HG03039 (cell line): ENCODE results near the gene ADH4.
"Not testable (repeated sequence)": the region's sequence is repeated elsewhere in the genome, so short reads cannot be mapped to it uniquely, and the experiment has no call there.

Source experiments
- ATAC-seq: cut with Tn5 transposase; IDR thresholded peaks from one replicate; pipeline ENCODE4 v1.9.1; 2021; ENCODE audit warnings: mild to moderate bottlenecking, moderate library complexity; ENCODE audit not compliant: unreplicated experiment

The ADH4 gene

DNA sequence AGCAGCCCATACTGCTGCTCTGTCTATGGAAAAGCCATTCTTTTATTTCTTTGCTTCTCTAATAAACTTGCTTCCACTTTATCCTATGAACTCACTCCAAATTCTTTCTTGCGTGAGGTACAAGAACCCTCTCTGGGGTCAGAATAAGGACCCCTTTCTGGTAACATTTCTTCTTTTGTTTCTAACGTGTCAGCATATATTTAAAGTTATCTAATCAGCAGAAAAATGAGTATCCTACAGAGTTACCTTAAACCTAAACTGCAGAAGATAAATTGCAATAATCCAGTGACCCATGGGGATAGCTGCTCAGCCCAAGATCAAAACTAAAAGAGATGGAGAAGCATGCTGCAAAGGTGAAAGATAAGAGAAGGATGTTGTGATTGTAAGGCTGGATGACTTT is 59.5 kb downstream of the ADH4 start:
- ATAC-seq = no peak

GRCh38 chr4:99082192-99082591 is 61.9 kb downstream of the ADH4 start:
- no peak for ATAC-seq

- not testable (repeated sequence) for ATAC-seq
Measured at GRCh38 chr4:99080869-99081268, 63.2 kb downstream of the ADH4 start.

DNA sequence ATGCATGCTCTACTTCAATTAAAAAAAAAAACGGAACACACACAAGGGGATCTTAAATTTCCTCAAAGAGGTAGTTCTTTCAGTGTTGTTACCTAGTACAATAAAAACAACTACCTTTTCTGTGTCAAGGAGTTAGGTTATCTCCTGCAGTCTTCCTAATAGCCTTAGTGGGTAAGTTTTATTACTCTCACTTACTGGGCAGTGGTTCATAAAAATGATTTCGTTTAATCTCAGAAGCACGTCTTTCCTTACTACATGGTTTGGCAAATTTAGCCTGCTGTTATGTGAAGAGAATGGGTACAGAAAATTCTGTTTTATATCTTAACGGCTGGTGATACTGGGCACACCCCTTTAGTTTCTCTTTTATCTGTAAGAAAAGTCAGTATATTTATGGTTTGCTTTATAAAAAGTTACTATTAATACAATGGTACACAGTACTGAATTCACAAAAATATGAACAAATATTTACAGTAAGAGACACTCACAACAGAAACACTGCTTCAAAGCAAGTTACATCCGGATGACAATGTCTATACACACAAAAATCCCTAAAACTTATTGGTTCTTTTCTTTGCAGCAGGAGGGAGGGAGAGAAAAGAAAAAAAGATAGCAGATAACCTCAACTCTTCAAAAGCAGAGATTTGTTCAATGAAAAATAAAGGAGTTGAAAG is 64.3 kb downstream of the ADH4 start:
- ATAC-seq = no peak

- ATAC-seq = no peak
Measured at GRCh38 chr4:99078931-99079624, 65.0 kb downstream of the ADH4 start.

- ATAC-seq = no peak
Measured at GRCh38 chr4:99078336-99078735, 65.8 kb downstream of the ADH4 start.

GRCh38 chr4:99077177-99077576 is 66.9 kb downstream of the ADH4 start:
- ATAC-seq = no peak

DNA sequence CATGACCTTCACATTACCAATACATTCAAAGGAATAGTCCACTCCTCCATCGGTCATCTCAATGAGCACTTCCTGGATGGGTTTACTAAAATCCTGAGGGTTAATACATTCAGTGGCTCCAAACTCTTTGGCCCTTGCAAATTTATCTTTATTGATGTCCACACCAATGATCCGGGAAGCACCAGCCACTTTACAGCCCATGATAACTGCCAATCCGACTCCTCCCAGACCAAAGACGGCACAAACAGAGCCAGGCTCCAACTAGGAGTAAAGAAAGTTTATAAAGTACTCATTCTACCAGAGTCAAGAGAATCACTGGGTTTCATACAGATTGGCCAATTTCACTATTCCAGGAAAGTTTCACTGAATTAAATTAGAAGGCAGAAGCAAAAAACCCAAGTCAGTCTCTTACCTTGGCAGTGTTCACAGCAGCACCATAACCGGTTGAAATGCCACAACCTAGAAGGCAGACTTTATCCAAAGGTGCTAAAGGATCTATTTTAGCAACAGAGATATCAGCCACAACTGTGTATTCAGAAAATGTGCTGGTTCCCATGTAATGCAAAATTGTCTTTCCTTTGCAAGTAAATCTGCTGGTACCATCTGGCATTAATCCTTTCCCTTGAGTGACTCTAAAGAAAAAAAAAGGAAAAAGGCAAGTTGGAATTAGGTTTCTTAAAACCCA is 67.7 kb downstream of the ADH4 start:
- ATAC-seq = no peak

DNA sequence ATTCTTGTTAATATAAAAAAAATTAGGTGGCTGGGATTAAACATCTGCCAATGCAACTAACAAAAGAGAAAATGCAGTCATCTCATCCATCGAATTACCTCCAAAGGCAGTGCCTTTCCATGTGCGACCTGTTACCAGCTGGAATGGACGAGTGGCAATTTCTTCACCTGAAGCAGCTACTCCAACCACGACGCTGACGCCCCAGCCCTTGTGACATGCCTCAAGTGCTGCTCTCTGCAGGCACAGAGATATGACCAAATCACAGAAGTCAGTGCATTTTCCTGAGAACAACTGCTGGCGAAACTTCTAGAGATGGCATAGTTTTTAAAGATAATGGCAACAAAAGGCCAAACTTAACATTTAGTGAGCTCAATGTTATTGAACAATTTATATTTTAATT is 69.3 kb downstream of the ADH4 start:
- no peak for ATAC-seq
